HG02885 (cell line): Measurements from ENCODE around the gene MICAL2.

Experiments used
- ATAC-seq: cut with Tn5 transposase; IDR thresholded peaks from one replicate; pipeline ENCODE4 v1.9.1; 2021; ENCODE audit warnings: mild to moderate bottlenecking; ENCODE audit not compliant: unreplicated experiment, poor library complexity

MICAL2 gene

DNA sequence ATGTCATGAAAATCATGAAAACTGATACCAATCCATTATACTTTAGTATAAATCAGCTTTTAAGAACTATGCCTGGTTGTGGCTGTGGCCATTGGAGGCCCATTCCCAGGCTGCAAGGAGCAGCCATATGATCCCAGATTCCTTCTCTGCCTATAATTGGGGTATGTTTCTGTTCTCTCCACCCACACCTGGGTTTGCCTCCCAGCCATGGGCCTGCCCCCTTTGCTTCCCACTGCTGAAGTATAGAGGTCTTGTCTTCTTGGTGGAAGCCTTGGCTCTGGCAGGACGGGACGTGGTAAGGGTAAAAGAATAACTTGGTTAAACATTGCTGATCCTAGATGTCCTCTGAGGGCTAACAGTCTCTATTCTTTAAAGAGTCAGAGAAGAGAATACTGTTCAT lies 2.4 kb downstream of the MICAL2 start:
- no peak for ATAC-seq

DNA sequence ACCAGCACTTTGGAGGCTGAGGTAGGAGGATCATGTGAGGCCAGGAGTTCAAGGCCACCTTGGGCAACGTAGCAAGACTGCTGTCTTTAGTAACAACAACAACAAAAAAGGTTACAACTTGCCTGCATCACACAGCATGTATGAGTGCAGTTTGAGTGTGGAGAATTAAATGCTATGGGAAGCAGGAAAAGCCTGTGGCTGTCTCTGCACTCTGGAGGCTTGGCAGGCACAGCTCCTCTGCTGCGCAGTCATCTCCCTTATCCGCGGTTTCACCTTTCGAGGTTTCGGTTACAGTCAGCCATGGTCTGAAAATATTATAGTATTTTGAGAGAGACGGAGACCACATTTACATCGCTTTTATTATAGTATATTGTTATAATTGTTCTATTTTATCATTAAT lies 2.9 kb downstream of the MICAL2 start:
- no peak for ATAC-seq

DNA sequence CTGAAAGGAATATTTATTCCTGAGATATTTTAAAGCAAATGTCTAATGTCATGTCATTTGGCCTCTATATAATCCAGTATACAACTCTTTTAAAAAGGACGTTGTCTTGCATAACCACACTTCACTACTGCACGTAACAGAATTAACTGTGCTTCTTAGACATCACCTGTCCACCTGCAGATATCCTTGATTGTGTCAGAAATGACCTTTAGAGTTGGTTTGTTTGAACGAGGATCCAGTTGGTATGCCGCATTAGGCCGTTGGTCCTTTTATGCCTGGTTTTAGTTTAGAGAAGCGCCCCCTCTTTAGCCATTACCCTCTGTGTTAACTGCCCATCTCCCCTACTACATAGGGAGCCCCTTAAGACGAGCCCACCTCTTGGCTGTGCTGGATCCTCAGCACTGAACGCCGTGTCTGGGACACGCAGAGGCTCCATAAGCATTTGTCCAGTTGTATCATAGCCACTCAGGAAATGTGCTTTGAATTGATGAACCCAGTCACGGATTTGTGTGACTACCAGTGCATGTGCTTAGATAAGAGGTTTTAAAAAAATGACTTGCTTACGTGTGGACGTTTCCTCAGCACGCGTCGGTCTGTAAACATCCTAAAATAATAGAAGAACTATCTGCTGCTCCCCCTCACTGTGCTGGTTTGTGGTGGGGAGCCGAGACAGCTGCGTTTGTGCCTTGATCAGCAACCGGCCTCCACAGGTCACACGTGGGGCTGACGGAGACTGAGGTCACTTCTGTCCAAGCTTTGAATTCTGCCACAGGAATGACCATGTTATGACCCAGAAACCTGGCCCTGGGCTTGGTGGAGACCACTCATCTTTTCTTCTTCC lies 4.0 kb downstream of the MICAL2 start:
- no peak for ATAC-seq

DNA sequence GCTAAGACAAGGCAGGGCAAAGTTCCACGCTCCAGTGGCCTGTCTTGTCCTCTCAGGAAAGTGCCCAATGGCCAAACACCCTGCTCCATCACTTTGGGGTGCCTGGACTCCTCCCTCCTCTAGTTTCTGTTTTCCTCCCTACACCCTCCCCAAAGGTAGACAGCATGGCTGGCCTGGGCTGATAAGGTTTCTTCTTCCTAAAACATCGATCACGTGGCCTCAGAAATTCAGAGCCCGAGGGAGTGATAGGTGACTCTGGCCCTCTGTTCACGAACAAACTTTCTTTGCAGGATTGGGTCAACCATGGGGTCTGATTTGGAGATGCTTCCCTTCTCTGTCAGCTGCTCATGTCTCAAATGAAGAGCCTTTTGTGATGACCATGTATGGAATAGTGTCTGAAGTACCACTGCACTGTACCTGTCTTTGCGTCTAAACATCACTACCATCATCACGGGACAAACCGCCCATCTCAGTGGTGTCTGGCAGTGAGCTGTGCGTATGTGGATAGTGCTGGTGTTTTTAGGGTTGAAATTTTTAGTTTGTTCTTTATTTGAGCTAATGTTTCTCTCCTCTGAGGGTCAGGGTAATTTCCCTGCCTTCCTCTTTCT lies 6.1 kb downstream of the MICAL2 start:
- no peak for ATAC-seq

DNA sequence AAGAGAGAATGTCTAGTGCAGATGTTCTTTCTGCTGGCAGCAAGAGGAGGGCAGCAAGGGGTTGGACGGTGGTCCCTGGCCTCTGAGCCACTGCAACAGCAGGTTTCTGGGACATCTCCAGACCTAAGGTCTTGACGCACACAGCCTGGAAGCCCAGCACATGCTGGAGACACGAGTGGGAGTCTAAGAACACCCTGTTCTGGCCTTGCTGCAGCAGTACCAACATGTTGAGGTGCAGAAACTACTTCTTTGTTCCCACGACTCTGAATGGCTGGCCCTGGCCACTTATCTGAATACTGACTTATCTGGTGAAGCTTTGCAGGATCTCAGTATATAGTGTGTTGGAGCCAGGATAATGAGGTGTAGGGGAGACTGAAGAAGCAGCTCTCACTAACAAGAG lies 6.8 kb downstream of the MICAL2 start:
- no peak for ATAC-seq

DNA sequence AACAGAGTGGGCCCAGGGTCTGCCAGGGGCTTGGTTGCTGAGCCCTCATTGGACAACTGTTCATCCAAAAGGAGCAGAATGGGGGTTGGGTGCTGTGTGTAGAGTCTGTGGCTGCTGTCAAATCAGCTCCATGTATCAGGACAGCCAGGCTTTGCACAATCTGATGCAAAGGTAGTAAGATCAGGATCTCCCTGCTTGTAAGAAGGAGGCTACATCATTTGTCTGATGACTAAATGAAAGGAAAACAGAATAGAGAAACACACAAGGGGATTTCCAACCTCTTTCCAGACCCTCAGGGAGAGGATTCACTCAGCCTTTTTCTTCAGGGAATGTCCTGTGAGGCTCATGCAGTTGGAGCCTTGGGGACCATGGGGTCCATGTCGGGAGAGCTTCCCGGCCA lies 7.2 kb downstream of the MICAL2 start:
- no peak for ATAC-seq

DNA sequence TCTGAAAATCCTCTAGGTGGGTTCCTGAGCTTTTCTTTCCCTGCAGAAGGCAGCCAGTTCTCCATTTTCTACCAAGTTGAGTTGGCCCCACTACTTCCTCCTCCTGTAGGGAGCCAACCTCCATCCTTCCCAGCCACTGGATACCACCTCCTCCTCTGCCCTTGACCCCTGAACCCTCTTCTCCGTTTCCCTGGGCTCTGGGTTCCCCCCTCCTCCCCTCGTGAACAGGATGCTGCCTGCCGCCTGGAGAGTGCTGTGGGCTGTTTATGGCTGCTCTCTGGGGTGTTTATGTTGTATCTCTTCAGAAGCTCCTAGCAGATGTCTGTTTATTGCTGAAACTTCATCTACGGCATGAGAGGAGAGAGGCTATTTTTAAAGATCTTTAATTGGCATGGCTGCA lies 8.6 kb downstream of the MICAL2 start:
- no peak for ATAC-seq

DNA sequence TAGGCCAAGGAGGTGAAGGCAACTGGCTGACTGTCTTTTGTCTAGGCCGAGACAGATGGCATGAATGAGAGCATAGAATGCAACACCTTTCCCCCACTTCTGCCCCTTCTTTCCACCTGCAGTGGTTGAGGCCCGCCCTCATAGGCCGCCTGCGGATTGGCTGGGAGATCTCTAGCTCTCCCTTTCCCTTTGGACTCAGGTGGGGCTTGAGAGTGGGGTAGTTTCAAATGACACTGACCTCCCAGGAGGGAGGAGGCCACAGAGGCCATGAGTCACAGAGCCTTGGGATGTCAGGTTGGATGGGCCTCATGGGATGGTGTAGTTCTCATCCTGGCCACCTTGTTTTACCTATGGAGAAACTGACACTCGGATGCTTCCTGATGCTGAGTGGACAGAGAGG lies 9.1 kb downstream of the MICAL2 start:
- ATAC-seq = no peak

DNA sequence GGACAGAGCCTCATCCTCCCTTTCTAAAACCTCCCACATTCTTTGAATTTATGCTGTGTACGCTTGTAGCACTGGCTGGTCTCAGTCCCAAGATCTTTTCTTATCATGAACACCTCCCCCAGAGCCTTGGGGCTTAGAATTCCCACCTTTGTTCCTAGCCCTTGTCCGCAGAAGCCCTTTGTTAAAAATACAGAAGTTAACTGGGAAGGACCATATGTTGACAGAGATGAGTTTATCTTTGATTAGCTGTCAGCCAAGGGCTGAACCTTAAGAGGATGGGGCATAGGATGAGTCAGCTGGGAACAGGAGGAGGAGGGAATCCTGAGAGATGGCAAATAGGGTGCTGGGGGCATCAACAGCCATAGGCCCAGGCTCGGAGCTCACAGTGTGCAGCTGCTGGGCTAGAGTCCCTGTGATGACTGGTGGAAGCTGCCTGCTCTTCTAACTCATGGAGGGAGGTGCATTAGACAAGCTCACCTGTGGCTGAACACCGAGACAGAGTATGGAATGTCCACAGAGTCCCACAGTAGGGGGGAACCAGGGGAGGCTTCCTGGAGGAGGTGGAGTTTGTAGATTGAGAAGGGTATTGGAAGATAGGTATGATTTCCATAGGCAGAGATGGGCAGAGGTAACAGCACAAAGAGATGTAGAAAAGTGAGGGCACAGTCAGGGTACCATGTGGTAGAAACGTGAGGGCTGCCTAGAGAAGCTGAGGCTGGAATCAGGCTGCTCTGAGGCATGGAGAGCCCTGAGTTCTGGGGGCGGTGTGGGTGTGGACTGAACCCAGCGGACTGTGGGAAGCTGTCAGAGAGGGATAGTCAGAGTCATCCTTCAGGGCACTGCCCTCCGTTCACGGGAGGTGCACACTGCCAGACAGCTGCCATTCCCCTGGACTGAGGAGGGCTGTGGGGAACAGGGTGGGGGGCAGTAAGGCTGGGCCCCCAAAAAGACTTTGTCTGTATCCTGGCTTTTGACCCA lies 9.9 kb downstream of the MICAL2 start:
- ATAC-seq = no peak

DNA sequence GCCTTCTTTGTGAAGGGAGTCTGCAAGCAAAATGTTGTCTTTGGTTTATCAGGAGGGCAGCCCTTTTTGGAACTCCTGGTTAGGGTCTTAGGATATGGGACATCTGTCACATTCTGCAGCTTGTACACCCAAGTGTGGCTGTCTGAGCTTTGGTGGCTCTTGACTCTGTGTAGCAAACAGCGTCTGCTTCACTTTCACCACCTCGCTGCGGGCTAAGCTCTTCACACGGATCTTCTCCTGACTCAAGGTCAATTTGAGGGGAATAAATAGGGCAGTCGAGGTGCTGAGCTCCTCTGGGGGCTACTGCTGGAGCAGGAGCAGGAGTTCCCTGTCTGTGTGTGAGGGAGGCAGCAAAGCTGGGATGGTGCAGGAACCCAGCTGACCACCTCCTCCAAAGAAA lies 10.6 kb downstream of the MICAL2 start:
- no peak for ATAC-seq

DNA sequence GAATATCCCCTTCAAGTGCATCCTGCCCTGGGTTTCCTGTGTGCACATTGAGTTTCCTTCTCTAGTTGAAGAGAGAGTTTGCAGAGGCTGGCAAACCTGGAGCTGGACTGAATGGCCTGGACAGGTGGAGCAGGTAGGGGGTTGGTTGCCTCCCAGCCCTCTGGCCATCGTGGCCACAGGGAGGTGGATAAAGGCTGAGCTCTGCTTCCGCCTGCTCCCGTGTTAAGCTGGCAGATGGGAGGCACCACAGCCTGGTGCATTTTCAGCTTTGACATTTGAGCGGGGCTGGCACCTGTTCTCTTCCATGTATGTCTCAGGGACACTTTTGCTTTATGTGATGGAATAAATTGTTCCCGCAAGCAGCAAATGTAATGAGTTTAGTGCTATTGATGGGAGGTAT lies 11.1 kb downstream of the MICAL2 start:
- ATAC-seq = no peak

DNA sequence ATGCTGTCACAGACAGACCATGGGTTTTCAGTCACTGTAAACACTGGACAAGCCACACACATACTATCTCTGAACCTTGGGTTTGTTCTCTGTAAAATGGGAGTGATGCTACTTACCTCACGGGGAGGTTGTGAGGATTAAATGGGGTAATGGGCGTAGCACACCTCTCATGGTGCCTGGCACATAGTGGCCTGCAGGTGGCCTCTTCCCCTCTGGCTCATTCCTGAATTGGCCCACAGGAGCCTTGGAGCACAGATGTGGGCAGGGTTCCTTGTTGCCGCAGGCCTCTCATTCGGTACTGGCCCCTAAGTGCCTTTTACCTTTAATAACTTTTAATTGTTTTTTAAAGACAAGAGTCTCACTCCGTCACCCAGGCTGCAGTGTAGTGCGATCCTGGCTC lies 11.7 kb downstream of the MICAL2 start:
- ATAC-seq = no peak

DNA sequence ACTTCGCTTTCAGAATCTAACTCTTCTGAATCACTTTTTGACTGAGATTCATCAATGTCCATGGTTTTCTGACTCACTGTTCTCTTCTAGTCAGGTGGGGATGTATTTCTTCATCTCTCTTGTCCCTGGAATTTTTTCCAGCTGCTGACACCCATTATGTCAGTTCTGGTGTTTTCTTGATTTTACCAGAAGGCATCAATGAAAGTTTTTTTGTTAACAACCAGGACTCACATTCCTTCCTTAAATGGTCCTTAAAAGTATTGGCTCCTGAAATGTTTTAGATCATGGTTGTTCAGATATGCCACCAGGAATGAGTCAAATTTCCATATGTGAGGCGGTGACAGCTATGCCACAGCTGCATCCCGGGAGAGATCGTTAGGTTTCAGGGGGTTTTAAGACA lies 12.9 kb downstream of the MICAL2 start:
- ATAC-seq = no peak

DNA sequence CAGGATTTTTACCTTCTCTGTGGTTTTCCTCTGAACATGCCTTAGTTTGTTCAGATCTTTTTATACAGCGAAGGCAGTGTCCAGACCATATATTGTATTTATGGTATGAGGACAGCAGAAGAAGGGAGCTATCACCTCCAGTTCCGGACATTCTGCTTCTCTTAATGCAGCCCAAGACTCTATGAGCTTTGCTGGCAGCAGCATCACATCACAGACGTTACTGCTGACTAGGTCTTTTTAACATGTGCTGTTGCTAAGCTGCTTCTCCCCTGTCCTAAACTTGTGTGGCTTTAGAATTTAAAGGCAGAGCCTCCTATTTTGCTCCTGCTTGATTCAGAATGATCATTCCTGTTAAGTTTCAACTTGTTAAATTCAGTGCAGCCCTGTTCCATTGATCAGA lies 13.4 kb downstream of the MICAL2 start:
- no peak for ATAC-seq

DNA sequence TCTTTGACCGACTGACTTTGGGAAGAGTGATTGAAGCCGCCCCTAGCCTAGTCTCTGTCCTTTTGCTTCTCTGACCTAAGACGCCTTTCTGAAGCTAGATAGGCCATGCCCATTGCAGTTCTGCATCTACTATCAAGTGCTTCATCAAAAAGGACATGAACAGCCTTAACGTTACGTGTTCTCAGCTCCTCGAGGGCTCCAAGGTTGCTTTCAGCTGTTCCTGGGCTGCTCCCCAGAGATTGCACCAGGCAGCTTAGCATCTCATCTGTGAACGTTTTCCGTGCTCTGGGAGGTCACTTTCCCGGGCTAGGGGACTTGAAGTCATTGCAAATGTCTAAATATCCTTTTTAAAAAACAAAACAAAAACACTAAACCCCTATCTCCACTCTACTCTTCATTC lies 13.9 kb downstream of the MICAL2 start:
- ATAC-seq = no peak

DNA sequence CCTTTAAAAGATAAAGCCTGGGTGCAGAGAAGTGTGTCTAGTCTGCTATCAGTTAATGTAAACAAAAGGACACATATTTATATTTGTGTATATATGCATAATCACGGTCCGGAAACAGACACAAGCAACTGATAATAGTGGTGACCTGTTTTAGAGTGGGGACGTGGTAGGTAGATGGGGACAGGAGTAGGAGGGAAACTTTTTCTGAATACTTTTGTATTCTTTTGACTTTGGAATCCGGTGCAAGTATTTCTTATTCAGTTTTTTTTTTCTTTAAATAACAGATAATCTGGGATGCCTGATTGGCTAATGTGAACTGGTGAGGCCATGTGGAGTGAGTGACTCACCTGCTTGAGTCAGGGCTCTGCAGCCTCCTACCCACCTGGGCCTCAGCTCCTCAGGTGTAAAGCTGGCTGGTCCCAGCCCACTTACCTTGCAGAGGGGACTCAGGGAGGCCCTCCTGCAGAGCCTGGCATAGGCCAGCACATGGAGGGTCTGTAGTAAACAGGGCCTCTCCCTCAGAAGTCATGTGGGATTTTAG lies 15.3 kb downstream of the MICAL2 start:
- no peak for ATAC-seq

DNA sequence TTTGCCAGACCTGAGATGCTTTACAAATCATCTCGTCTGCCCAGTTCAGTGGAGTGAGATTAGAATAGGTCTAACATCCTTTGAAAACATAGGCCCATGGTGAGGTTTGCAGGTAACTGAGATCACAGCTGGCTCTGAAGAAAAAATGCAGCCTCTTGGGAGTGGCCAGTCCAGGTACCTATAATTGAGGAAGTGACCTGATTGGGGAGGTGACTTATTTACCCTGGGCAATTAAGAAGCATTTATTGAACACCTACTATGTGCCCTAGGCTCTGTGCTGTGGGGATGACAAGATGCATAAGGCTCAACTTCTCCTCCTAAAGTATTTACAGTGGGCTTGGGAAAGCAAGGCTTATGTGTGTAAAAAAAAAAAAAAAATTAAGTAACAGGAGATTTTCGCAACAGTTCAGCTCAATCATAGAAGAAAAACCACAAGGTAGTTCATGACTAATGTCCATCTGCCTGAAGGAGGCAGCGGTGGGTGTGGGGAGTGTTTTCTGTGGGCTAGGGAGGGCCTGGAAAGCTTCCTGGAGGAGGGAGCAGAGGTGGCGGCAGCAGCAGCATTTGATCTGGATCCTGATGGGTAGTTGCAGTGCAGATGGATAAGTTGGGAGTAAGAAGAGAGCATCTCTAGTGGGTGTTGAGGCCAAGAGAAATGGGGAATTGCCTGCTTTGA lies 16.1 kb downstream of the MICAL2 start:
- no peak for ATAC-seq

DNA sequence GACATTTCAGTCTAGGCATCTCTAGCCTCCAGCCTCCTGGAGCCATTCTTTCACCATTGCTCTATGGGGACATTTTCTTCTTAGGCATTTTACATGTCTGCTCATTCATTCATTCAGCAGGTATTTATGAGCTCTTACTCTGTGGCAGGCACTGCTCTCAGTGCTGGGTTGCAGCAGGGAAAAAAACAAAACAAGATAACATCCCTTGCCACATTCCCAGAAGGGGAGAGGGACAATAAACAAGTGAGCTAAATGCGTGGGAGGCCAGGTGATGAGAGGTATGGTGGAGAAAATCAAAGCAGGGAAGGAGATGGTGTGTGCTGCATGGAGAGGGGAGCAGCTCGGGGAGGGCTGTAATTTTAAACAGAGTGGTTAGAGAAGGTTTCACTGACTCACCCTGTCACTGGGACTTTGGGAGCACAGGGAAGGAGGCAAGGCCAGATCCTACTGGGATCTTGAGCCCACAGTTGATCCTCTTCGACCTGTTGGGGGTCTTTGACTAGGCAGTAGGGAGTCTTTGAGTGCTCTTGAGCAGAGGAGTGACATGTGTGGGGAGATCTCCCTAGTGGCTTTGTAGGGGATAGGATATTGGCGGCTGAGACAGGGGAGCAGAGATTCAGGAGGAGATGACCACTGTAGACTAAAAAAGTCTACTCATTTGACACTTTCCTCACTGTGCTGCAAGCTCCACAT lies 17.0 kb downstream of the MICAL2 start:
- no peak for ATAC-seq

DNA sequence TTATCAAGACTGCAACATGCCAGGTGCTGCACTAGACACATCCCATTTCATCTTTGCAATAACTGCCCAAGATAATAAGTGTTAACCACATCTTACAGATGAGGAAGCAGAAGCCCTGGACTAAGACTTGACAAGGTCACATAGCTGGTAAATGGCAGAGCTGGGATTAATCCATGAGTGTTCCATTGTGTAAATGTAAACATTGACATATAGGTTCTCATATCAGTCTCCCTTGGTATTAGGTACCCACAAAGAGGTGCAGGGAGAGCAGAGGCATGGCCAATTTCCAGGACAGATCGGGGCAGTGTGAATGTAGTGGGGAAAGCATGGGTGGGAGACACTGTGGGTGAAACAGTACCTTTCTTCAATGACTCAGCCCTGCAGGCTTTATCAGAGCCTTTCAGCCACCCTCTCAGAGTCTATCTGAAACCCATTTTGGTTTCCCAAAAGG lies 17.9 kb downstream of the MICAL2 start:
- no peak for ATAC-seq

DNA sequence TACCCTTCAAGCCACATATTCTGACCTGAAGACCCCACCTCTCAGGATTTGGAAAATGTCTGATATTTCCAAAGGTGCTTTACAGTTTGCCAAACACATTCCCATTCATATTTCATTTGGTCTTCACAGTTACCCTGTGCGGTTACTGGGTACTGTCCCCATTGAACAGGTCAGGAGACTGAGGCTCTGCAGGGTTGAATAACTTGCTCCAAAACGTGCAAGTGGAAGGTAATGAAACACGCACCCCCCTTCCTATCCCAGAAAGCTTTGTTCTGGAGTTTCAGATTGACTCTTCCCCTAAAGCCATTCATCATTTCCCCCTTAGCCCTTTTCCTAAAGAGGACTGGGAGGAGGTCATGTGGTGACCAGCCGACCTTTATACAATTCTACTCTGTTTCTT lies 18.8 kb downstream of the MICAL2 start:
- ATAC-seq = no peak
